ENCODE results near the gene GAL3ST2.

DNA sequence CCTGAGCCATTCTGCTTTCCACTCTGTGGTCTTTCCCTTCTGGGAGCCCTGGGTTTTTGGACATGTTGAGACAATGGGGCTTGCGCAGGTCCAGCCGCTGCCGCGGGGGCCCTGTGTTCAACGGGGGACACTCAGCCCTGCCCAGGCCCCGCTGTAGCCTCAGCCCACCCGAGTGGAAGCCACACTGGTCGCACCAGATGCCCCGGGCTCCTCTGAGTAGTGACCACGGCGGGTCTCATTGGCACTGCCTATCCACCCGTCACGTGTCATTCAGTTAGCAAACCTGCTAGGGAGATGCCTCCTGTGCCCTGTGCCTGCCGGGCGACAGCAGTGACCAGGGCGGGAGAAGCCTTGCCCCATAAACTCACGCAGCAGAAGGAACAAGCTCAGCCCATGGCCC lies 23.1 kb upstream of the GAL3ST2 start:
- TF ChIP-seq, protein P1, sequence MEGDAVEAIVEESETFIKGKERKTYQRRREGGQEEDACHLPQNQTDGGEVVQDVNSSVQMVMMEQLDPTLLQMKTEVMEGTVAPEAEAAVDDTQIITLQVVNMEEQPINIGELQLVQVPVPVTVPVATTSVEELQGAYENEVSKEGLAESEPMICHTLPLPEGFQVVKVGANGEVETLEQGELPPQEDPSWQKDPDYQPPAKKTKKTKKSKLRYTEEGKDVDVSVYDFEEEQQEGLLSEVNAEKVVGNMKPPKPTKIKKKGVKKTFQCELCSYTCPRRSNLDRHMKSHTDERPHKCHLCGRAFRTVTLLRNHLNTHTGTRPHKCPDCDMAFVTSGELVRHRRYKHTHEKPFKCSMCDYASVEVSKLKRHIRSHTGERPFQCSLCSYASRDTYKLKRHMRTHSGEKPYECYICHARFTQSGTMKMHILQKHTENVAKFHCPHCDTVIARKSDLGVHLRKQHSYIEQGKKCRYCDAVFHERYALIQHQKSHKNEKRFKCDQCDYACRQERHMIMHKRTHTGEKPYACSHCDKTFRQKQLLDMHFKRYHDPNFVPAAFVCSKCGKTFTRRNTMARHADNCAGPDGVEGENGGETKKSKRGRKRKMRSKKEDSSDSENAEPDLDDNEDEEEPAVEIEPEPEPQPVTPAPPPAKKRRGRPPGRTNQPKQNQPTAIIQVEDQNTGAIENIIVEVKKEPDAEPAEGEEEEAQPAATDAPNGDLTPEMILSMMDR (IDR thresholded peaks at IDR 0.05) = no peak
- TF ChIP-seq EP300 (IDR thresholded peaks at IDR 0.05; ENCODE audit: low read depth) = no peak
